DMS53 treated with DMSO at 0.1 percent for 48 hours (cell line): ENCODE data around the gene PRR14L.
"Not testable (repeated sequence)": the region's sequence is repeated elsewhere in the genome, so short reads cannot be mapped to it uniquely, and the experiment has no call there.

Experiments
- DNase-seq: peaks from one replicate; lab custom pipeline; 2025; ENCODE audit not compliant: unreplicated experiment; lab: John Stamatoyannopoulos, UW

PRR14L gene

GRCh38 chr22:31740314-31740713 is 9.6 kb downstream of the PRR14L start:
- not testable (repeated sequence) for DNase-seq

- DNase-seq = no peak
These were observed 10.1 kb downstream of the PRR14L start for GRCh38 chr22:31739795-31740201.

GRCh38 chr22:31738566-31738965 is 11.4 kb downstream of the PRR14L start:
- DNase-seq = no peak

GRCh38 chr22:31737932-31738331 is 12.0 kb downstream of the PRR14L start:
- no peak for DNase-seq

DNA sequence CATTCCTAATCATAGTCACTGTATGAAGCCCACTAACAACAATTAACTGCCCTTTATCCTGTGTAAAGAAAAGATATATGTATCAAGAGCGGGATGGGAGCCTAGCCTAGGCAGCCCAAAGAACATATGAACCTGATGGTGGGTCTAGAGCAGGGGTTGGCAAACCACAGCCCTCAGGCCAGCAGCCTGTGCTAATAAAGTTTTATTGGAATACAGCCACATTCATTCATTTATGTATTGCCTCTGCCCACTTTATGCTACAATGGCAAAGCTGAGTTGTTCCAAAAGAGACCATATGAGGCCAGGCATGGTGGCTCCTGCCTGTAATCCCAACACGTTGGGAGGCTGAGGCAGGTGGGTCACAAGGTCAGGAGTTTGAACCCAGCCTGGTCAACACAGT is 13.5 kb downstream of the PRR14L start:
- no peak for DNase-seq

DNA sequence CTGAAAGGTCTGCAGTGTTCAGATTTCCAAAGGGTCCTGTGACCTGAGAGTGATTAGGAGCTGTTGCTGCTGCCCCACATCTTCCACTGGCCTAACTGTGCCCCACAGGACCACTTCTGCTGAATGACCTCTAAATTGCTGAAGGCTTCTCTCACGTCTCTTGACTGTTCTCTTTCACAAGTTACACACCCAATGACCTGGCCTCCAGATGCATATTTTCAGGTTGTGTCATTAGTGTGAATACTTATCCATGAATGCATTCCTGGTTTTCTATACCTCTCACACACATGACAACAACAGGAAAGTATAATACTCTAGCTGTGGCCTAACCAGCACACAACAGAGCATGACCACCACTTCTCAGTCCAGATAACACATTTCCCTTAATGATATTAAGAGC is 15.4 kb downstream of the PRR14L start:
- no peak for DNase-seq

DNA sequence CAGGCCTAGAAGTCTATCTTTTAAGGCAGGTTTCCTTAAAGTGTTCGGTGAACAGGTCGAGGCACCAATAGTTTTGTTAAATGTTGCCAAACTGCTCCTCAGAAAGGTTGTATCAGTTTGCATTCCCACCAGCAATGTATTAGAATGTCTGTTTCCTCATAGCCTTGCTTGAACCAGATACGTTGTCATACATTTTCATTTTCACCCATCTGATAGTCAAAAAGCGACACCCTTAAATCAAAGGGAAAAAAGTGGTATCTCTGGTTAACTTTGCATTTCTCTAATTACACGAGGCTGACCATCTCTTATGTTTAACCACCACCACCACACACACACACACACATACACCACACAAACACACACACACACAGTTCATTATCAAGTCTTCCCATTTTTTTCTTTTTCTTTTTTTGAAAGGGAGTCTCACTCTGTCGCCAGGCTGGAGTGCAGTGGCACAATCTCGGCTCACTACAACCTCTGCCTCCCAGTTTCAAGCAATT is 16.3 kb downstream of the PRR14L start:
- DNase-seq = no peak

DNA sequence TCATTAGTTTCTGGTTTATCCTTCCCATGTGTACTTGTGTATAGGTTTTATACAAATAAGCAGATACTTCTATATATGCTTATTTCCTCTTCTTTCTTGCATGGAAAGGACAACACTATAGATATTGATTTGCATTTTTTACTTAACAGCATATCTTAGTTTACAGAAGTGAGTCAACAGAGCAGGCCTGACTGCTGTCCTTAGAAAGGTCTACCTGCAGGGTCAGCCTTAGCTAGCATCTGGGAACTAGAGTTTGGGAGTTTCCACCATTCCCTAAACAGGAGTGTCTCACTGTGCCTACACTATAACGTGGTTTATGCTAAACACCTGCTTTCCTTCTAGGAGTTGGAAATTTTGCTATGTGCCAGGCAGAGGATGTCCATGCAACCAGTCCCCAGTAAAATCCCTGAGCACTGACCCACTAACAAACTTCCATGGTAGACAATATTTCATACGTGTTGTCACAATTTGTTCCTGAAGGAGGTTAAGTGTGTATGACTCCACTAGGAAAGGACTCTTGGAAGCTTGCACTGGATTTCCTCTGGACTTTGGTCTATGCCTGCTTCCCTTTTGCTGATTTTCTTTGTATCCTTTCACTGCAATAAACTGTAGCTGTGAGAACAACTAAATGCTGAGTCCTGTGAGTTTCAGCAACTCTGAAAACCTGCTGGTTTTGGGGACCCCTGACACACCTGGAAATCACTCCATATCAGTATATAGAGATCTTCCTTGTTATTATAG is 17.7 kb downstream of the PRR14L start:
- no peak for DNase-seq

DNA sequence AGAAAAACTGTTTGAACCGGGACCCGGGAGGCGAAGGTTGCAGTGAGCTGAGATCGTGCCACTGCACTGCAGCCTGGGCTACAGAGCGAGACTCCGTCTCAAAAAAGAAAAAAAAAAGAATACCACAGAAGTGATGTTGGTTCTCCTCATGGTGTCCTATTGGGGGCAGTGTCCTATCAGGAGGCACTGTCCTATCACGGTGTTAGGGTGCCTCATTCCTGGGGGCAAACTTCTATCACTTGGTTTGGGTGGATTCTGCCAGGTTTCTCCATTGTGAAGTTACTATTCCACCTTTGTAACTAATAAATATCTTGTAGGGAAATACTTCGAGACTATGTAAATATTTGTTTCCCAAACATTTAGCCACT is 19.6 kb downstream of the PRR14L start:
- DNase-seq = no peak

DNA sequence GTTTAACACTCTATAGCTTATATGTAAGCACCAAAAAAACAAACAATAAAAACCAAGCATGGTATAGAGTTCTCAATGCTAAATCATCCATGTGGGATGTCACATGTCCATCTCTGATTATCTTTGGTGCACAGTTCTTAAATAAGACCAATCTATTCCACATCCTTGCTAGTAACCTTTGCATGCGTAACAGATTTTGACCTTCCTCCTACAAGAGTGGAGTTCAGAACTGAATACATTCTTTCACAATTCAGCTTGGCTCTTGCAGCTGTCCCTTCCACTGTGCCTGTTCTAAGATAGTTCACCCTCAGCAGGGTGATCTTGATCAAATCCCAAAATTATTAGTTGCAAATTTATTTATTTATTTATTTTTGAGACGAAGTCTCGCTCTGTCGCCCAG is 21.1 kb downstream of the PRR14L start:
- DNase-seq = no peak

GRCh38 chr22:31726692-31727091 is 23.2 kb downstream of the PRR14L start:
- no peak for DNase-seq

DNA sequence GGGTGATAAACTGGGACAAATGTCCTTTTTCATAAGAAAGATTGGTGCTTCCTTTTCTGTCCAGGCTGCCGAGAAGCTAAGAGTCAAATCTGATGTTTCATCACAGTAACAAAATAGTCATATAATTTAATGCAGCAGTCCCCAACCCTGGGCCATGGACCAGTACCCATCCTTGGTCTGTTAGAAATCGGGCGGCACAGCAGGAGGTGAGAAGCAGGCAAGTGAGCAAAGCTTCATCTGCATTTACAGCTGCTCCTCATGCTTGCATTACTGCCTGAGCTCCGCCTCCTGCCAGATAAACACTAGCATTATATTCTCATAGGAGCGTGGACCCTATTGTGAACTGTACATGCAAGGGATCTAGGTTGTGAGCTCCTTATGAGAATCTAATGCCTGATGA is 26.2 kb downstream of the PRR14L start:
- DNase-seq = no peak

DNA sequence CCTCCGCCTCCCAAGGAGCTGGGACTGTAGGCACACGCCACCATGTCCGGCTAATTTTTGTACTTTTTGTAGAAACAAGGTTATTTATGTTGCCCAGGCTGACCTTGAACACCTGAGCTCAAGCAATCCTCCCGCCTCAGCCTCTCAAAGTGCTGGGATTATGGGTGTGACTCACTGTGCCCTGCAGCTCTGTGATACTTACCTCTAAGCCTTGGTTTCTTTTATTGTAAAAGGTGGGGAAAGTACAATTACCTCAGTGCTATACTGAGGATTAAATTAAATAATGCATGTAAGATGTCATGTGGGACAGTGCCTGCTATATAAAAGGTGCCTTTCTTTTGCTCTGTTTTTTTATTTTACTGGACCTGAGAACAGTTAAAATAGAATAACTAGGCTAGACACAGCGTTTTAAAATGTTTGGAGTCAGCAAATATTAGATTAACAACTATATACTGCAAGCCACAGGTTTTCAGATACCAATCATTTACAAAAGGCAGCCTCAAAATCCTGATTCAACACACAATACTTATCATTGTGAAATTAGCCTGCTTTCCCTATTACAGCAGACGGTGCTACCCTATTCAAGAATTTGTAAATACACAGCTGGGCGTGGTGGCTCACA is 30.0 kb downstream of the PRR14L start:
- DNase-seq = no peak

GRCh38 chr22:31715147-31715778 is 34.7 kb downstream of the PRR14L start:
- DNase-seq = no peak

DNA sequence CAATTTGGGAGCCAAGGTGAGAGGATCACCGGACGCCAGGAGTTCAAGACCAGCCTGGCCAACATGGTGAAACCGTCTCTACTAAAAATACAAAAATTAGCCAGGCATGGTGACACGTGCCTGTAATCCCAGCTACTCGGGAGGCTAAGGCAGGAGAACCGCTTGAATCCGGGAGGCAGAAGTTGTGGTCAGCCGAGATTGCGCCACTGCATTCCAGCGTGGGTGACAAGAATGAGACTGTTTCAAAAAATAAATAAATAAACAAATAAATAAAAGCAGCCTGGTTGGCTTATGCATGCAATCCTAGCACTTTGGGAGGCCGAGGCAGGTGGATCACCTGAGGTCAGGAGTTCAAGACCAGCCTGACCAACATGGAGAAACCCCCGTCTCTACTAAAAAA is 38.7 kb downstream of the PRR14L start:
- DNase-seq = not testable (repeated sequence)

DNA sequence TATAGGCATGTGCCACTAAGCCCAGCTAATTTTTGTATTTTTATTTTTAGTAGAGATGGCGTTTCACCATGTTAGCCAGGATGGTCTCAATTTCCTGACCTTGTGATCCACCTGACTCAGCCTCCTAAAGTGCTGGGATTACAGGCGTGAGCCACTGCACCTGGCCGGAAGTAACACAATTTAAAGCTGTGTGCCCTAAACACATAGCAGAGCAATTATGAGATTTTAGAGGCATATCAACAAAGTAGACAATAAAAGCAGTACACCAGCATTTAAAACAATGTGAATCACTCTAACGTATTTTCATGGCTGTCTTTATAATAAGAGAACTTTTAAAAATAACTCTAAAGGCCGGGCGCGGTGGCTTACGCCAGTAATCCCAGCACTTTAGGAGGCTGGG is 42.4 kb downstream of the PRR14L start:
- no peak for DNase-seq

- DNase-seq = no peak
These were observed 54.5 kb downstream of the PRR14L start for GRCh38 chr22:31695423-31695822.

DNA sequence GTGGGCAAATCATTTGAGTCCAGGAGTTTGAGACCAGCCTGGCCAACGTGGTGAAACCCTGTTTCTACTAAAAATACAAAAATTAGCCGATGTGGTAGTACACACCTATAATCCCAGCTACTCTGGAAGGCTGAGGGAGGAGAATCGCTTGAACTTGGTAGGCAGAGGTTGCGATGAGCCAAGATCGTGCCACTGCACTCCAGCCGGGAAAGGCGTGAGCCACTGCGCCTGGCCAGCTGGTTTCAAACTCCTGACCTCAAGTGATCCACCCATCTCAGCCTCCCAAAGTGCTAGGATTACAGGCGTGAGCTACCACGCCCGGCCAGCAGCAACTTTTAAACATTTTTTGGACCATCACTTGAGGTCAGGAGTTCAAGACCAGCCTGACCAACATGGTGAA is 55.9 kb downstream of the PRR14L start:
- not testable (repeated sequence) for DNase-seq

DNA sequence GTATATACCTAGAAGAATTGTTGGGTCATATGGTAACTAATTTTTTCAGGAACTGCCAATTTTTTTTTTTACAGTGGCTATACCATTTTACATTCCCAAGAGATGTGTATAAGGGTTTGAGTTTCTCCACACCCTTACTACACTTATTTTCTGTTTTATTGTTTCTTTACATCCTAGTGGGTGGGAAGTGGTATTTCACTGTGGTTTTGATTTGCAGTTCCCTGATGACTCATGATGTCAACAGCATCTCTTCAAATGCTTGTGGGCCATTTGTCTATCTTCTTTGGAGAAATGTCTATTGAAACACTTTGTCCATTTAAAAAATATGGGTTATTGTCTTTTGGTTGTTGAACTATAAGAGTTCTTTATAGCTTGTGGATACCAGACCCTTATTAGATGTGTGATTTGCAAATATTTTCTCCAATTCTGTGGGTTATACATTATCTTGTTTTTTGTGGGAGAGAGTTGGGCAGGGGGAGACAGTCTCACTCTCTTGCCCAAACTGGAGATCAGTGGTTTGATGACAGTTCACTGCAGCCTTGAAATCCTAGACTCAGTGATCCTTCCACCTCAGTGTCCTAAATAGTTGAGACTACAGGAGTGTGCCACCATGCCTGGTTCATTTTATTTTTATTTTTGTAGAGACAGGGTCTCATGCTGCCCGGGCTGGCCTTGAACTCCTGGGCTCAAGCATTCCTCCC is 57.6 kb downstream of the PRR14L start:
- no peak for DNase-seq

- no peak for DNase-seq
These were observed 58.5 kb downstream of the PRR14L start for GRCh38 chr22:31691408-31691807.

DNA sequence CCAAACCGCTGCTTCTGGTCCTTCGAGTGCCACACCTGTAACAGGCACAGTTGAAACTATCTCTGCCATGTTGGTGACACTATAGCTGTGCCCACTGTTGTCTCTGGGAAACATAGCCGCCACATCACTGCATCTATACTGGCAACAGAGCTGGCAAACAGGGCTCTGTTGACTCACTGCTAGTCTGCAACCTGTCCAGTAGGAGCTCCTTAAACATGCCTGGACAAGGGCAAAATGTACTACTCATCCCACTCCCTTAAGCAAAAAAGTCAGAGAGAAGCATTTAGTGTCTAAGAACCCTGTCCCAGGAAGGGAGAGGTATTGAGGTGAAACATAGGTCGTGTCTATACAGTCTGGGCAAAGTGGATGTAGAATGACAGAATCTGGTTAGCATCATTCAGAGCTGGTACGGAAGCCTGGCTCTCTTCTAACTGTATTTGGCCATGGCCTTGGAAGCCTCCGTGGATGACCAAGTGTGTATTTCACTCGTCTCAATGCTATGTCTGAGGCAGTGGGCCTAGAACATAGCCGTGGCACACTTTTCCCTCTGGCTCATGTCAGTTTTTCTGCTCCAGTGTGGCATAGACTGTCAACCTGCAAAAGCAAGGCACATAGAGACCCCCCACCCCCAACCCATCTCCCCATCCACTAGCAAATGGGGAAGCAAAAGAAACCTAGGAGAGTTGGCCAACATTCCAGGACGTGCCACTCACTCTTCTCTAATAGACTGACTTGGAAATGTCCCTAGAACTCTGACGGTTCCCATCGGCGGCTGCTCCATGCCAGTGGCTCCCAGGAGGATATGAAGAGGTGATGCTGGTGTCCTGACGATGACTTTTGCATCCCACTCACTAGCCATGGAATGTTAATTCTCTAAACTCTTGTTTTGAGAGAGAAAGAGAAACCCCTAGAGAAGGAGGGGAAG is 66.5 kb downstream of the PRR14L start:
- no peak for DNase-seq
